Psoas muscle (tissue), 8 donors: ENCODE data around the gene BFSP2. TPM values are rescaled to one million over a fixed set of nuclear protein-coding genes. Genes with fewer than 3 reads are reported as not detected.
"Not testable (repeated sequence)": the region's sequence is repeated elsewhere in the genome, so short reads cannot be mapped to it uniquely, and the experiment has no call there.

Source experiments
- ATAC-seq, 4 donors: fragments of 200-7000 bp; cut with Tn5 transposase; one replicate each; pipeline ENCODE4 v1.9.1; 2020; ENCODE audit warnings: moderate library complexity in 3 of 4, mild to moderate bottlenecking in 2 of 4
- DNase-seq, 2 donors: peaks; one replicate each; pipeline ENCODE4 v3.0.0-alpha.2; 2020
- H3K27ac ChIP-seq: fragments of 200-600 bp; one replicate; pipeline ENCODE4 v1.8.0; 2022
- H3K27me3 ChIP-seq, 3 donors: fragments of 200-600 bp in 1 of 3; one replicate each; pipeline versions ENCODE4 v1.6.1 to v1.8.0; 2013 to 2022; ENCODE audit warnings: low read length in 2 of 3, mild to moderate bottlenecking in 2 of 3, moderate library complexity in 1 of 3; ENCODE audit not compliant: insufficient read depth in 3 of 3
- H3K36me3 ChIP-seq, 2 donors: fragments of 200-600 bp in 1 of 2; one replicate each; pipeline versions ENCODE4 v1.6.1 to v1.8.0; 2013 to 2022; ENCODE audit warnings: low read depth in 1 of 2, mild to moderate bottlenecking in 1 of 2, moderate library complexity in 1 of 2; ENCODE audit not compliant: insufficient read depth in 1 of 2
- H3K4me1 ChIP-seq: fragments of 200-600 bp; one replicate; pipeline ENCODE4 v1.8.0; 2022
- H3K4me3 ChIP-seq: fragments of 200-600 bp; one replicate; pipeline ENCODE4 v1.8.0; 2022; ENCODE audit warnings: mild to moderate bottlenecking
- H3K9me3 ChIP-seq: fragments of 200-600 bp; one replicate; pipeline ENCODE4 v1.8.0; 2022
- CTCF ChIP-seq: fragments of 200-600 bp; IDR thresholded peaks from one replicate; pipeline ENCODE4 v1.8.0; 2022; ENCODE audit warnings: antibody characterized with exemption
- WGBS, 3 donors: extraction: QIAGEN DNeasy Blood & Tissue Kit; methylation state at CpG; one replicate each; pipeline versions ENCODE4 v1.1.6 to v1.1.7; 2013; 5-methylcytosine and 5-hydroxymethylcytosine counted together
- intact Hi-C, 2 donors: fragments of 100-400 bp; cut with DNase I; formaldehyde crosslinking; loops; one replicate each; pipeline versions ENCODE4 v1.11.0 to v1.14.2; 2022
- polyA plus RNA-seq, 3 donors: library from polyadenylated mRNA; stranded (reverse); fragments of 200-250 nt; gene quantifications; one replicate each; pipeline ENCODE4 v1.2.3, GENCODE V29; 2013
- total RNA-seq, 4 donors: library from RNA; stranded (reverse); fragmentation: NEBNext Ultra II Directional in 2 of 4; extraction: Animal tissue kit (Norgen Biotek cat#: 25700) in 2 of 4; gene quantifications; one replicate each; pipeline versions ENCODE4 v1.2.1 to v1.2.4, GENCODE V29; 2021 to 2023
- donor health status: healthy with polysubstance abuse.
- donor health status: DM: no; HTN: no; CAD: no; lungs with moderate emphysema.
- donor health status: Bipolar disorder and iron deficiency.
- donor health status: healthy.
- donor health status: DM: yes; HTN: yes; CAD: no.
- donor health status: DM: no; HTN: no; CAD: no.
- donor health status: DM: no; HTN: no; CAD: no.
- donor health status: DM: yes; HTN: yes; CAD: no.

Gene BFSP2
- total and polyA plus RNA-seq, 7 donors: not detected

DNA sequence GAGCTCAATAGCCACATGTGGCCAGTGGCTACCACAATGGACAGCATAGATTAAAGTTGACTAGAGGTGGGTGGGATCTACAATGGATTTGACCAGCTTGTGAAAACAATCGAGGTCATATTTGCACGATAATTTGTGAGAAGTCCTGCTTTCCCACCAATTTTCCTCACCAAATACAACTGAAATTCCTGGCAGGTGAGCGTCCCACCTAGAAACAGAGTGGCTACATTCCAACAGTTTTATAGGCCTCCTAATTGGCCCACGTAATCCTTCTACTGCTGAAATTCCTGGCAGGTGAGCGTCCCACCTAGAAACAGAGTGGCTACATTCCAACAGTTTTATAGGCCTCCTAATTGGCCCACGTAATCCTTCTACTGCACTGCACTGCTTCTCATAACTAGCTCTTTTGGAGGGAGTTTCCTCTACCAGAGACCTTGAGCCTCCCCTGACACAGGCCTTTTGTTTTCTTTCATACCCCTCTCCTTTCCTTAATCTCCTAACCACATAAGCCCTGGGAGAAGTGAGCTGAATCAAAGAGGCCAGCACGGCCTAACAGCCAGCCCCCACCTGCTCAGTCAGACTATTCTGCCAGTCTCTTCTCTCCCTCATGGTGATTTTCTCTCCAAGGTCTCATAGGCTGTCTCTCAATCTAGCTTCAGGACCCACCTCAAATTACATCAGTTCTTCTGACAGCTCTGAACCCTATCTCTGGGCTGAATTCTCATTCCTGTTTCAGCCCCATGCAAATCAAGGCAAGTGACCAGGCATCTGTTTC lies 80.2 kb downstream of the BFSP2 start:
- H3K36me3 ChIP-seq: no peaks in the 10 kb centered on the region
- H3K4me3 ChIP-seq: no peak overlapping the region
- ATAC-seq (no peak), DNase-seq (no peak)
- 88 to 89% (median 89%) methylated on average over 7 of the region's 7 CpGs for WGBS, 3 donors
- H3K9me3 ChIP-seq: peaks cover 6% of the 10 kb centered on the region
- no peaks in the 10 kb centered on the region for H3K27me3 ChIP-seq
- intact Hi-C loops: no loop called here
- H3K4me1 ChIP-seq: peaks cover 4% of the 10 kb centered on the region
- TF ChIP-seq CTCF: no peak
- no peak overlapping the region for H3K27ac ChIP-seq

GRCh38 chr3:133482474-133482873 lies 82.6 kb downstream of the BFSP2 start:
- H3K4me3 ChIP-seq, intact Hi-C loops: not testable (repeated sequence)

DNA sequence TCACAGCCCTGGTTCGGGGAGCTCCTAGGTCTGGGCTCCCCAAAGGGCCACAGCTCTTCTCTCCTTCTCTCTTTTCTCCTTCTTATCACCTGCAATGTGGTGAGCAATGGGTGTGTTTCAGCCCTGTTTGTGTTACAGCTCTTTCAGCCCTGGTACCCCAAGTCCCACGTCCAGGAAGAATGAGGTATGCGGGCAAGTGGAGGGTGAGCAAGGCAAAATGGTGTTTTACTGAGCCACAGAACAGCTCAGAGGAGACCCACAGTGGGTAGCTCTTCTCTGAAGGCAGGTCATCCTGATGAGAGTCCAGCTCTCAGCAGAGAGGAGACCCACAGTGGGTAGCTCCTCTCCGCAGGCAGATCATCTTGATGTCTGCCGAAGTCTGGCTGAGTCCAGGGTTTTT lies 86.8 kb downstream of the BFSP2 start:
- Histone ChIP-seq H3K4me3 (no peak overlapping the region), H3K4me1 (no peaks in the 10 kb centered on the region), H3K9me3 (peaks cover 6% of the 10 kb centered on the region), H3K36me3 (no peaks in the 10 kb centered on the region), H3K27ac (no peak overlapping the region), H3K27me3 (peaks cover 0 to 1% (median 0%) of the 10 kb centered on the region in 3 donors)
- ATAC-seq (no peak), DNase-seq (no peak)
- no peak for TF ChIP-seq CTCF
- intact Hi-C loops: no loop called here
- 96 to 97% (median 97%) methylated on average over 5 of the region's 5 CpGs for WGBS, 3 donors

More at GRCh38 chr3:133482474-133482873, 82.6 kb downstream of the BFSP2 start:
- H3K27ac ChIP-seq, H3K36me3 ChIP-seq, DNase-seq, H3K4me1 ChIP-seq, ATAC-seq, H3K9me3 ChIP-seq, H3K27me3 ChIP-seq: not testable (repeated sequence)
- WGBS, 3 donors: 74 to 88% (median 75%) methylated on average over 4 to 5 of the region's 5 CpGs

- Histone ChIP-seq H3K27ac (no peak overlapping the region), H3K4me3 (no peak overlapping the region), H3K9me3 (peaks cover 6% of the 10 kb centered on the region), H3K27me3 (peaks cover 0 to 1% (median 0%) of the 10 kb centered on the region in 3 donors), H3K36me3 (no peaks in the 10 kb centered on the region), H3K4me1 (no peaks in the 10 kb centered on the region)
- no peak for TF ChIP-seq CTCF
- DNase-seq (no peak), ATAC-seq (no peak)
- intact Hi-C loops: no loop called here
- 40 to 81% (median 64%) methylated on average over 4 of the region's 4 CpGs for WGBS, 3 donors
Observed at GRCh38 chr3:133487204-133487603, 87.3 kb downstream of the BFSP2 start.

DNA sequence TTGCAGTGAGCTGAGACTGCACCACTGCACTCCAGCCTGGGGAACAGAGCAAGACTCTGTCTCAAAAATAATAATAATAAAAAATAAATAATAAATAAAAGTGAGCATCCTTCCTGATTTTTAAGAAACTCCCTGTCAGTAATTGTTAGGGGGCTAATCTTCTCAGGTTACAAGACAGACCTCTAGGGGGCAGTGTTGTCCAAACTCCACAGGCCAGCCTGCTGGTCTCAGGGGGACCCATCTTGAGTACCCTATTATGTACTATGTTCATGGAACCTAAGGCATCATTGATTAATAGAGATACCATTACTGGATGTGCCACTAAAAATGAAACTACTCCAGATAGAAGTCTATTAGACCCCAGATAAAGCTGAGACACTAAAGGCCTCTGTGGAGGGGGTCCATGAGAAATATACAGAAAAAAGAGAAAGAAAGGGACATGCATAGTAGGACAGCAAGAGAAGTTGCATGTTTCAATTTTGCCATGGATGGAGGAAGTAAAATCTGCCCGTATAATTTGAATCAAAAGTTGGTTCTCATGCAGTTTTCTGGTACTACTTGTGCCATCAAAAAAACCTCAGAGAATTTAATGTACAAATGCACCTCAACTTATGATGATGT lies 88.2 kb downstream of the BFSP2 start:
- TF ChIP-seq CTCF: peak; percentile 39
- peaks cover 6% of the 10 kb centered on the region for H3K9me3 ChIP-seq
- ATAC-seq (no peak), DNase-seq (no peak)
- no peak overlapping the region for H3K4me3 ChIP-seq
- intact Hi-C loops: no loop called here
- H3K36me3 ChIP-seq: no peaks in the 10 kb centered on the region
- 71 to 83% (median 82%) methylated on average over 1 of the region's 1 CpG for WGBS, 3 donors
- no peak overlapping the region for H3K27ac ChIP-seq
- no peaks in the 10 kb centered on the region for H3K4me1 ChIP-seq
- peaks cover 0 to 1% (median 0%) of the 10 kb centered on the region in 3 donors for H3K27me3 ChIP-seq
